Midbrain (tissue), 1 donor: ENCODE measurements around the gene DCAF8.

Experiments
- DNase-seq: peaks from one replicate; lab custom pipeline; 2025; lab: John Stamatoyannopoulos, UW

Gene DCAF8

DNA sequence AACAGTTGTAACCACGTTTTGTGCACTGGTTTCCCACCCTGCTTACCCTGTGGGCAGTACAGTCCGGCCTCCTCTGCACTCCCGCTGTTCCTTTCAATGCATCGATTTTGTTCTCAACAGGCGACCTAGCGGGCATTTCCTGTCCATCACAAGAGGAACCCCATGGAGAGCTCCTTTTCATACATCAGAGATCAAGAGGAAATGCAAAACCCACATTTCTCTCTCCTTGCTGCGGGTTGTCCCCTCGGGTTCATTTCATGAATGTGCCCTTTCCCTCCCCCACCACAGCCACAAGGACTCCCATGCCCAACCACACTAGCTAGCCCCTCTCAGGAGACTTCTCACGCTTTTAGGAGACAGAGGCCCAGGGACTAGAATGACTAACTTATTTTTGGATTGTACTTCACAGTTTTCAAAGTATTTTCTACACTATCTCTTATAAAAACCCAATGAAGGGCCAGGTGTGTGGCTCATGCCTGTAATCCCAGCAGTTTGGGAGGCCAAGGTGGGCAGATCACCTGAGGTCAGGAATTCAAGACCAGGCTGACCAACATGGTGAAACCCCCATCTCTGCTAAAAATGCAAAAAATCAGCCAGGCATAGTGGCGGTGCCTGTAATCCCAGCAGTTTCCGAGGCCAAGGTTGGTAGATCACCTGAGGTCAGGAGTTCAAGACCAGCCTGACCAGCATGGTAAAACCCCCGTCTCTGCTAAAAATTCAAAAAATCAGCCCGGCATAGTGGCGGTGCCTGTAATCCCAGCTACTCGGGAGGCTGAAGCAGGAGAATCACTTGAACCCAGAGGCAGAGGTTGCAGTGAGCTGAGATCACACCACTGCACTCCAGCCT lies 92.6 kb downstream of the DCAF8 start:
- no peak for DNase-seq

GRCh38 chr1:160168609-160169369 lies 93.6 kb downstream of the DCAF8 start:
- DNase-seq = no peak

GRCh38 chr1:160168016-160168415 lies 94.3 kb downstream of the DCAF8 start:
- DNase-seq = no peak

DNA sequence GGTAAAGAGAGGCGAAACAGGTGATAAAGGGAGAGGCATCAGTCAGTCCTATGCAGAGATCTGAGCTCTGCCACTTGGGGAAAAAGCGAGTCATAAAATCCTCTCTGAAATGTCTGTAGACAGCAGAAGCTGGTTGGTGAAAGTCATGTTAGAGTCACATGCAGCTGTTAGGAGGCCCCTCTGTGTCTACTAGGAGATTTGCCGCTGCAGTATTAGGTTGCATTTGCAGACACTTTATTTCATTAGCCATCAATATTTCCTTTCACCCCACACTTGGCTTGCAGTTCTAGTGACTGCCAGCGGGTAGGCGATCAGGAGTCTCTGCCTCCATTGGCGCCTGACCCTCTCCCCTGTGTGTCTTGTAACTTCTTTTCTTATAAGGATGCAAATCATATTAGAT lies 94.8 kb downstream of the DCAF8 start:
- DNase-seq = no peak

DNA sequence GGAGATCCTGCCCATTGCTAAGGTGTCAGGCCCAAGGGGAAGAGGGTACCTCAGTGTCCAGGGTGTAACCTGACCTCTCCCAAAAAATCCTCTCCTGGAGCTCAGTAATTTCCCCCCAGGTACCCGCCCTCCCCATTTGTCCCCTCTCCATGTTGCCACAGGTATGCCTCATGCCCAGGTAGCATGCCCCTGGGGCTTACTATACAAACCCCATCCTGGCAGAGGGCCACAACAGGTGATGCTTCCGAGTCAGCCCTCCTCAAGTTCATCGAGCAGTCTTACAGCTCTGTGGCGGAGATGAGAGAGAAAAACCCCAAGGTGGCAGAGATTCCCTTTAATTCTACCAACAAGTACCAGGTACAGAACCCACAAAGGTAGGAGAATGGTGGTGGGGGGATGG lies 95.3 kb downstream of the DCAF8 start:
- DNase-seq = no peak

DNA sequence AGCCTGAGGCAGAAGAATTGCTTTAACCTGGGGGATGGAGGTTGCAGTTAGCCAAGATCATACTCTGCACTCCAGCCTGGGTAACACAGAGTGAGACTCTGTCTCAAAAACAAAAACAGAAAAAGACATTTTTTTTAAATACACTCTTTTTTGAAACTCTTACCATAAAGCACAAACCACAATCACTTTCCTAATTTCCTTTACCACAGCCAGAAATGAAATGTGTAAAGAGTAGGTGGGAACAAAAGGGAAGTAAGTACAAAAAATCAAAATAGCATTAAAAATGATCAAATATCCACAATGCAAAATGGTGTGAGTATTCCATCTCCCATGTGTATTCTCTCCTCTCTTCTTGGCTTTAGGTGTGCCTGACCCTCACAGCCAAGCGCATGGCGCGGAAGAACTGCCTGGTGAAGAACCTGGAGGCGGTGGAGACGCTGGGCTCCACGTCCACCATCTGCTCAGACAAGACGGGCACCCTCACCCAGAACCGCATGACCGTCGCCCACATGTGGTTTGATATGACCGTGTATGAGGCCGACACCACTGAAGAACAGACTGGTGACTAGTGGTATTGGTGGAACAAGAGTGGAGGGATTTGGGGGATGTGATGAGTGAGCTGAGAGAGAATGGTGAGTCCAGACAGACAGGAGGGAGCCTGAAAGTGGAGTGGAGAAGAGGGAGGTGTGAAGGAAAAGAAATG lies 96.0 kb downstream of the DCAF8 start:
- no peak for DNase-seq
